GM21737 (cell line): ENCODE data around the gene CTSA.
A peak's percentile ranks its signal among the peaks of the same experiment; 100 is the strongest.
"Not testable (repeated sequence)": the region's sequence is repeated elsewhere in the genome, so short reads cannot be mapped to it uniquely, and the experiment has no call there.

Experiments
- ATAC-seq: cut with Tn5 transposase; IDR thresholded peaks from one replicate; pipeline ENCODE4 v1.9.1; 2021; ENCODE audit warnings: mild to moderate bottlenecking, moderate library complexity; ENCODE audit not compliant: unreplicated experiment

CTSA gene

DNA sequence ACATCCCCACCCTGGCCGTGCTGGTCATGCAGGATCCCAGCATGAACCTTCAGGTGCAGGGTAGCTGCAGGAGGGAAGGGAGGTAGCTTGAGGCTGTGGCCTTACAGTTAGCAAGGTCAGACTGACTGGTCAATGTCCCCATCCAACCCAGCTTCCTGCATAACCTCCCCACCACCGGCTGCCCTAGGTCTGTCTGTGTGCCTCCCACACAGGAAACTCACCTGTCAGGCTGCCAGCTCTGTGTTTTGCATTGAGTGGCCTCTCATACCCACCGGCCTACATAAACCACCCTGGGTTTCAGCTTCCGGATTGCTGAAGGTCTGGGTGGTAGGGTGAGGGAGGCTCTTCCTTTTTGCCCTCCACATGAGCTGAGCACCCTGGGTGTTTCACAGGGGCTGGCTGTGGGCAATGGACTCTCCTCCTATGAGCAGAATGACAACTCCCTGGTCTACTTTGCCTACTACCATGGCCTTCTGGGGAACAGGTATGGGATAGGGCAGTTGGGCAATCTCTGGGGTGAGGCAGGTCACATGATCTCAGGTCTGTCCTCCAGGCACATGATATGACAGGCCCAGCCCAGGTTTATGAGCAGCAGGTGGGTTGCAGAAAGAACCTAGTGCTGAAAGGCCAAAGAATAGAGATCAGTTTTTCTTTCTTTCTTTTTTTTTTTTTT is 1.8 kb downstream of the CTSA start:
- ATAC-seq, result no peak

DNA sequence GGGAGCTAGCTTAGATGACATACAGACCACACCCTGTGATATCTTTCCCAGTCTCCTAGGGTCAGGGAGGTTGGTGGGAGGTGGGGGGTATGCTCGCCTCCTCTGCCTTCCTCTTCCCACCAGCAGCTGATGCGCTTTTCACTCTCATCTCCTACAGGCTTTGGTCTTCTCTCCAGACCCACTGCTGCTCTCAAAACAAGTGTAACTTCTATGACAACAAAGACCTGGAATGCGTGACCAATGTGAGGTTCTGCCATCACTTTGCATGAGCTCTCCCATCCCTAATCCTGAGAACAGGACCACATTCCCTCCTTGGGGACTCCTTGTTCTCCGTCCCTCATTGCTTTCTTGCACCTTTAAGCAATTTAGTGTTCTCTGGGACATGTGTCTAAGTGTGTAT is 2.7 kb downstream of the CTSA start:
- no peak for ATAC-seq

DNA sequence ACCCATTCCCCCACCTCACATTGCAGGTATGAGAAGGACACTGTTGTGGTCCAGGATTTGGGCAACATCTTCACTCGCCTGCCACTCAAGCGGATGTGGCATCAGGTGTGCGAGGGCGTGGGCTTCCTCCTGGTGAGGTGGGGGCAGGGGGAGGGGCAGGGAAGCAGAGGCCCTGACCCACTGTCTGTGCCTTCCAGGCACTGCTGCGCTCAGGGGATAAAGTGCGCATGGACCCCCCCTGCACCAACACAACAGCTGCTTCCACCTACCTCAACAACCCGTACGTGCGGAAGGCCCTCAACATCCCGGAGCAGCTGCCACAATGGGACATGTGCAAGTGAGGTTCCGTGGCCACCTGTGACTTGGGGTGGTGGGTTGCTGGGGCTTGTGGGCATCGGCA is 3.7 kb downstream of the CTSA start:
- no peak for ATAC-seq

DNA sequence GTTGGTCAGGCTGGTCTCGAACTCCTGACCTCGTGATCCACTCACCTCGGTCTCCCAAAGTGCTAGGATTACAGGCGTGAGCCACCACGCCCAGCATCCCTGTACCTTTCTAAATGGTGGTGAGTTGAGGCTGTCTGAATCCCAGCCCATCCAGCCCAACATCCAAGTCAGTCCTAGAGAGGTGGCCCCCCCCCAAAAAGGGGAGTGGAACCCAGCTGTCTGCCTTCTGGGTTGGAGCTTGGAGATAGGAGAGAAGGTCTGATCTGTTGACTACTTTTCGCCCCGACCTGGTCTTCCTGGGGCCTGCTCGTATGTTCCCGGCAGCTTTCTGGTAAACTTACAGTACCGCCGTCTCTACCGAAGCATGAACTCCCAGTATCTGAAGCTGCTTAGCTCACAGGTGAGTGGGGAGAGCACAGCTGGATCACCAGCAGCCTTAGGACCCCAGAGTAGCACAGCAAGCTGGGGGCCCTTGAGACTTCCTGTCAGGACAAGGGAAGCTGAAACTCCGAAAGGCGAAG is 5.6 kb downstream of the CTSA start:
- no peak for ATAC-seq

DNA sequence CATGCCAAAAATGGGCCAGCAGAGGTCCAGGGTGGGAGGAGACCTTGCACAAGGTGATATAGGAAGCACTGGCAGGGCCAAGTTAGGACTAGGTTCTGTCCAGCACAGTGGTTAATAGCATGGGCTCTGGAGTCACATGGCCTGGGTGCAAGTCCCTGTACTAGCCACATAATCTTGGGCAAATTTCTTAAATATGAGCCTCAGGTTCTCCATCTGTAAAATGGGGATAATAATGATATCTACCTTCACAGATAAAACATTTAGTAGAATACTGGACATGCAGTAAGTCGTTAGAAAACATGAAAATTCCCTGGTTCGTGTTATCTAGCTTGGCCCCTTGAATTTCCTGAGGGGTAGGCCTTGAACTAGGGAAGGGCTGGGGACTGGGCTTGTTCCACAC is 6.2 kb downstream of the CTSA start:
- ATAC-seq, result no peak

DNA sequence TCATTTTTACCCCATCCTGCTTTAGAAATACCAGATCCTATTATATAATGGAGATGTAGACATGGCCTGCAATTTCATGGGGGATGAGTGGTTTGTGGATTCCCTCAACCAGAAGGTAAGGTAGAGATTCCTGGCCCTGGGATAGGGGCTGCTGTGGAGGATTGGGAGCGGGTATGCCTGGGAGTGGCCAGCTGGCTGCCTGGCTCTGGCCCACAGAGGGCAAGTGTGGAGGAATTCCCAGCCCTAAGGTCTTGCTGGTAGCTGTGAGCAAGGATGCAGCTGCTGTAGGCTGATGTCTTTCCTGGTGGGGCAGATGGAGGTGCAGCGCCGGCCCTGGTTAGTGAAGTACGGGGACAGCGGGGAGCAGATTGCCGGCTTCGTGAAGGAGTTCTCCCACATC is 6.6 kb downstream of the CTSA start:
- no peak for ATAC-seq

DNA sequence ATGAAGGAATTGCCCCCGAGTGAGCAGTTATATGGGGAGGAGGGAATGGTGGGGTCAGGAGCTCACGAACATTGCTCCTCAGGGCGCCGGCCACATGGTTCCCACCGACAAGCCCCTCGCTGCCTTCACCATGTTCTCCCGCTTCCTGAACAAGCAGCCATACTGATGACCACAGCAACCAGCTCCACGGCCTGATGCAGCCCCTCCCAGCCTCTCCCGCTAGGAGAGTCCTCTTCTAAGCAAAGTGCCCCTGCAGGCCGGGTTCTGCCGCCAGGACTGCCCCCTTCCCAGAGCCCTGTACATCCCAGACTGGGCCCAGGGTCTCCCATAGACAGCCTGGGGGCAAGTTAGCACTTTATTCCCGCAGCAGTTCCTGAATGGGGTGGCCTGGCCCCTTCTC is 7.2 kb downstream of the CTSA start:
- no peak for ATAC-seq

DNA sequence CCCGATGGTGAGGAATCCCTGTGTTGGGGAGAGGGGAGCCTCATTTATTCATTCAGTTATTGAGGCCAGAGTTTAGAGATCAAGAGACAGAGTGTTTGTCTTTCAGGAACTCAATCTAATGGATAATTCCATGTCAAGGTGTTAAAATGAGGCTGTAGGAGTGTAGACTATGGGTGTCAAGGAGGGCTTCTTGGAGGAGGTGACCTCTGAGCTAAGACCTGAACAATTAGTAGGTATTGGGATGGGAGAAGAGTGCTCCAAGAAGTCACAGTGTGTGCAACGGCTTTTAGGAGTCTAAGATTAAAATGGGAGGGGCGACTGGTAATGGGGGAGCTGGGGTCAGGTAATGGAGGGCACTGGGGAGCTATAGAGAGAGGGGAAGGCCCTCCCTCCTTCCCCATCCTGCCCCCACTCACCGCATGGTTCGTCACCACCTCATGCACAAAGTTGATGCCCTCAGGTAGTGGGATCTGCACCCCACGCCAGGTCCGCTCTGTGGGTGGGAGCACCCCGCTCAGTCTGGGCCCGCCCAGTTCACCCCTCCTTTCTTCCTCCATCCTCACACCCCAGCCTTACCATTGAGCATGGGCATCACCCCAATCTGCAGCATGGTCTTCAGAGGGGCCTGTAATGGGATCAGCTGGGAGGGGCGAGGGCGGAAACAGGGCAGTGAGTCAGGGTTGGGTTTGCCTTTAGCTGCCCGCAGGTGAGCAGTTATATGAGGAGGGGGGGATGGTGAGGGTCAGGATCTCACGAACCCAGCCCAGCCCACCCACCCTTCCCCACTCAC is 8.1 kb downstream of the CTSA start:
- ATAC-seq, result no peak

DNA sequence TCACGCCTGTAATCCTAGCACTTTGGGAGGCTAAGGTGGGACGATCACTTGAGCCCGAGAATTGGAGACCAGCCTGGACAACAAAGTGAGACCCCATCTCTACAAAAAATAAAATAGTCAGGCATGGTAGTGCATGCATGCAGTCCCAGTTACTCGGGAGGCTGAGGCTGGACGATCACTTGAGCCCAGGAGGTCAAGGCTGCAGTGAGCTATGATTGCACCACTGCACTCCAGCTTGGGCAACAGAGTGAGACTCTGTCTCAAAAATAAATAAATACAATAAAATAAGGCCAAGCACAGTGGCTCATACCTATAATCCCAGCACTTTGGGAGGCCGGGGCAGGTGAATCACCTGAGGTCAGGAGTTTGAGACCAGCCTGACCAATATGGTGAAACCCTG is 10.2 kb downstream of the CTSA start:
- ATAC-seq, result not testable (repeated sequence)

DNA sequence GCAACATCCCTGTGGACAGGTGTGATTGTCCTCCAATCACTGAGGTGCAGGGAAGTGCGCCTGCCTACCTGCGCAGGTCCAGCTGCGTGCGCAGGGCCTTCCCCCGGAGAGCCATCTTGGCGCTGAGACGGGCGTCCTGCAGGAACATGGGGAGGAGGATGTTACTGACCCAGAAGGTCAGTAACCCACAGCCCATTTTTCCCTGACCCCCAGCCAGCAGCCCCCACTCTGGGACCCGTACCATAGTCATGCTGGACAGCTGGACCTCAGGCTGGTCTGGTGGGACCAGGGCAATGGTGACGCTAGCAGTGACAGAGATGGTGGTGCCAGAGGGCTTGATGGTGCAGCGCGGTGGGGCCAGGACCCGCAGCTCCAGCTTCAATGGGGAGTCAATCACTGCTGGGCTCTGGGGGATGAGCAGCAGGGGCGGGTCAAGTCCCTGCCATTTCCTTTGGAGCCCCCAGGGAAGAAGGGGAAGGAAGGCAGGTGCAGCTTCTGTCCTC is 11.1 kb downstream of the CTSA start:
- ATAC-seq, result no peak

DNA sequence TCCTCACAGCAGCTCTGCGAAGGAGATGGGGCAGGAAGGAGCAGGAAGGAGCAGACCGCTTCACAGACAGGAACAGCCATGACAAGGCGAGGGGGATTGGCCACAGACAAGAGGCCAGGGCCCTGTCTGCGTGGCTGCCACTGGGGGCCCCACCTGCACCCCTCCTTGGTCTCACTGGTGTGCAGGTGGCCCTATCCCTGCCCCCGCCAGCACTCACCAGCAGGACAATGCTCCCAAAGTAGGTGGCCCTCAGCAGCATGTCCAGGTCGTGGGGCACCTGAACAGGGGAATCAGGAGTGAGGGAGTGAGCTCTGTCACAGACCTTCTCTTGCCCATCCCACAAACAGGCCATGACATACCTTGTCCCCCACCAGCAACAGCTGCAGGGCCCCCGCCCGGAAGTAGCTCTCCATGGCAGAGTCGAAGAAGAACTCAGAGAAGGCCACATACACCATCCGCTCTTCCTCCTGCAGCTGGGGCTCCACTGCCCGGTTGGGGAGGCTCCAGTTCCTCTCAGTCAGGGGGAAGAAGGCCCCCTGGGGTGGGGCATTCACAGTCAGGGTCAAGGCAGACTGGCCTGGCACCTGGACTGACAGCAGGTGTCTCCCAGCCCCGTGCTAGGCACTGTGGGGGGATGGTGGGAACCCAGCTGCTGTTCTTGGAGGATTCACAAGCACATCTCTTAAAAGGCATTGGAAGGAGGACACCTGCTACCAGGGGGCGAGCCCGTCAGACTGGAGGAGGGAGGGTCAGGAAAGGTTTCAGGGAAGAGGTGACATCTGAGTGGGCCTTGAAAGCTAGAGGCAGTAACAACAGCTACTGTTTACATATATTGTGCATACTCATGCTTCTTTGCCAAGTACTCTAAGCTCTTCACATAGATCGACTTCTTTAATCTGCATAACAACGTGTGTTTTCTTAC is 13.7 kb downstream of the CTSA start:
- no peak for ATAC-seq

DNA sequence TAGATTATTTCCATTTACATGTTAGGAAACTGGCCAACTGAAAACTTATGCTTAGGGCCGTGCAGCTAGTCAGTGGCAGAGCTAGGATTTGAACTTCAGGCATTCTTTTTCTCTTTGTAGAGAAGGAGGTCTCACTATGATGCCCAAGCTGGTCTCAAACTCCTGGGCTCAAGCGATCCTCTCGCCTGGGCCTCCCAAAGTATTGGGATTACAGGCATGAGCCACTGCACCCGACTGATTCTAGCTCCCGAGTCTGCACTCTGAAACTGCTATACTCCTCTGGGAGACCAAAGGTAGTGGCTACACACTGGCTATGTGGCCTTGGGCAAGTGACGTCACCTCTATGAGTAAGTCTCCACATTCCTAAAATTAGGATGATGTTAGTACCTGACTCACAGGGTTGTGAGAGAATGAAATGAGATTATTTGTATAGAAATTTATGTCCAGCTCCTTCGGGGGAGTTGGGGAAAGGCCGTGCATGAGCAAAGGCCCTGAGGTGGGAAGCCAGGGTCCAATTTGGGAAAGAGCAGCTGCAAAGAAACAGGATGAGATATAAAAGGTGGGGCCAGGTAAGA is 14.5 kb downstream of the CTSA start:
- no peak for ATAC-seq

DNA sequence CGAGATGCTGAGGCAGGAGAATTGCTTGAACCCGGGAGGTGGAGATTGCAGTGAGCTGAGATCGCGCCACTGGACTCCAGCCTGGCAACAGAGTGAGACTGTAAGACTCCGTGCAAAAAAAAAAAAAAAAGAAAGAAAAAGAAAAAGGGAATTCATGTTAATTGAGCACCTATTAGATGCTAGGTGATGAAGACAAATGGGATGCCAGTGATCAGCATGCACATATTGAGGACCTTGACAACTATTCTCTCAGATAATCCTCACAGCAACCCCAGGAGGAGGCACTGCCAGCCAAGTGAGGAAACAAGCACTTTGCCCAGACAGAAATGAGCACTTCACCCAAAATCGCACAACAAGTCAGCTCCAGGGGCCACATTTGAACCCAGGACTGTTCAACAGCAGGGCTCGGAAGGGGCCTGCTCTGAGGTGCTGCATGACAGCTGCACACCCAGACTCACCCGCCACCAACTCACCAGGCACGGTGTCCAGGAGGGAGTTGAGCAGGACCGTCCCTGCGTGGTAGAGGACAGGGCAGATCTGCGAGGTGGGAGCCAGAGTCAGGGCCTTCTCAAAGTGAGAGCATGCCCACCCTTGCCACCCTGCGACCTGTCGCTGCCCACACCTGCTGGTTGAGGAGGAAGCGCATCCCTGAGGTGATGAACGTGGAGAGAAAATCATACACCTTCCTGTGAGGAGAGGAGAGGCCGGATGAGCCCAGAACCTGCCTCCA is 16.2 kb downstream of the CTSA start:
- ATAC-seq, result no peak

DNA sequence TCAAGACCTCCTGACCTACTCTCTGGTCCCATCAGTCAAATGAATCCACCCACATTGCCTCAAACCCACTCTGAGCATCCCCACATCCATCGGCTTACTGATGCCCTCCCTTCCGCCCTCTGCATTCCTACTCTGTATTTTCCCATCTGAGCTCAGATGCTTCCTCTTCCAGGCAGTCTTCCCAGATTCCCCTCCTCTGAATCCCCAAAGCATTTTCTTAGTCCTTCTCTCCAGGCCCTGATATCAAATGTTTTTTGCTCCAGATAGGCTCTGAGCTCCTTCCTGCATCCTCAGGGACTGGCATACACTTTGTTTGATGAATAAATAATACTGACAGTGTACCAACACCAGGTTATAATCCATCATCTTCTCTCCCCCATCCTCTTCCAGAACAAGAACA is 16.9 kb downstream of the CTSA start:
- no peak for ATAC-seq

DNA sequence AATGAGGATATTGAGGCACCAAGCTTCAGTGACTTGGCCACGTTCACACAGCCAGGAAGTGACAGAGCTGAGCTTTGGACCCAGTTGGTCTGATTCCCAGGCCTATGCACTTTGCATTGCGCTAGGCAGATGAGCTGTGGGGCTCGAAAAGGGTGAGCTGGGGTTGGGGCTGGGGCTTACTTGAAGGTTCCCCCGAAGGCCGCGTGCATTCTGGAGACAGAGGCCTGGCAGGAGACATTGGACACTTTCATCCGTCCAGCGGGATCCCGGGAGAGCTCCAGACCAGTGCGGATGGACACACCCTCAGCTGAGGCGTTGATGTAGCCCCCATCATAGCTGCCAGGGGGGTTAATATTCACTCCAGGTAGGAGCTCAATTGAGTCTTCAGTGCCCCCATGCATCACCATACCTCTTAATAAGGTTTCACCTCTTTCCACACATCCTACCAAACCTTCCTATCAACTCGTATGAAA is 18.2 kb downstream of the CTSA start:
- no peak for ATAC-seq

DNA sequence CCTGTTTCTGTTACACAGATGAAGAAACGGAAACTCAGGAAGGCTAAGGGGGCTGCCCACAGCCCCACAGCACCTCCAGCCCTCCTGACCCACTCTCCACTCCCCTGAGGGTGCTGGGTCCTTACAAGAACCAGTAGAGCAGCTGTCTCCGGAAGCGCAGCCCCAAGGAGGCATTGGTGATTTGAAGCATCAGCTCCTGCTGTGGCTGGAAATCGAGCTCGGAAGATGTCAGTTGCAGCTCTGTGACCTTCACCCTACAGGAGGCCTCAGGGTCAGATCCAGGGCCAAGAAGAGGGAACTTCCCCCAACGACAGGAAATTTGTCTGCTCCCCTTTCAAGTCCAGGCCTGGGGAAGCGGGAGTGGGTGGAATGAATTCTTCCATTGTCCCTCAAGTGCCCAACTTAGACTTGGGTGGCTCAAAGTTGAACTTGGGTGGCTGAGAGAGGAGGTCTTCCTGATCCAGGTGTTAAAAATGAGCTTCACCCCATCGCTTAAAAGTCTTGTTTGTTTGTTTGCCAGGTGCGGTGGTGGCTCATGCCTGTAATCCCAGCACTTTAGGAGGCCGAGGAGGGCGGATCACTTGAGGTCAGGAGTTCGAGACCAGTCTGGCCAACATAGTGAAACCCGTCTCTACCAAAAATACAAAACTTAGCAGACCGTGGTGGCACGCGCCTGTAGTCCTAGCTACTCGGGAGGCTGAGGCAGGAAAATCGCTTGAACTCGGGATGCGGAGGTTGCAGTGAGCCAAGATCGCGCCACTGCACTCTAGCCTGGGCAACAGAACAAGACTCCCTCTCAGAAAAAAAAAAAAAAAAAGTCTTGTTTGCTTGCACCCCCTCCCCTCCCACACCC is 18.9 kb downstream of the CTSA start:
- no peak for ATAC-seq

DNA sequence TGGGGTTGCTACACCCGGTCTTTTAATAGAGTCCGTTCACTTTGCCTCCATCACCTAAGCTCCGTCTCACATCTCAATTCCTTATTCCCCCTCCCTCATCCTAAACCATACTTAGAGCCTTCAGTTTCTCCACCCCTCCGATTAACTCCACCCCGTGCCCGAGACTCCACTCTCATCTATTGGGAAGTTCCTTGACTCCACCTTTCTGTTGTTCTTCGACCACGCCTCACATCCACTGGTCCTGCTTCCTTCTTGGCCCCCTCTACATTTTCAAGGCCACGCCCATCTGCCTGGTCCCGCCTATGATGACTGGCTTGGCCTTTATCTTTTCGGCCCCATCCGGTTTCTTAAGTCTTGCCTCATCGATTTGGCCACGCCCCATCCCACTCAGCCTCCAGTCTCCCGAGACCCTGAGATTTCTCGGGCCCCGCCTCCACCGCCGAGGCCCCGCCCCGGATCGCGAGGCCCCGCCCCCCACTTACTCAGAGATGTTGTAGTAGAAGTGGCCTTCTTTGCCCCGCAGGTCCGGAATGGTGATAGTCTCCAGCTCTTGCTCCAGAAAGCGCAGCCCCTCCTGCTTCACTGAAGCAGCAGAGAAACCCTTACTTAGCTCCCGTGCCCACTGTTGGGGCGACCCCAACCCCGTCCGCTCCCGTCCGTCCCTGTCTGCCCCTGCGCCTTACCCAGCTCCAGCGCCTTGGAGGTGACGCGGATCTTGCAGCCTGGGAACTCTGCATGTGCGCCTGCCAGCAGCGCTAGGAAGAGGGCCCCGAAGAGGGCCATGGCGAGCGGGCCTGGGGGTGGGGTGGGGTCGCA is 19.7 kb downstream of the CTSA start:
- peak; percentile 92 for ATAC-seq
